SJSA1 (cell line): Measurements from ENCODE around the gene ADIPOR2. TPM values are rescaled to one million over a fixed set of nuclear protein-coding genes. Genes with fewer than 3 reads are reported as not detected.

Source experiments
- DNase-seq, 2 experiments: peaks; one replicate each; pipeline ENCODE4 v3.0.0-alpha.2; 2015 to 2020; ENCODE audit warnings: low spot score in 2 of 2, low read depth in 1 of 2
- H3K27ac ChIP-seq: fragments of 250-450 bp; sonication (Bioruptor Pico); 2 replicates; pipeline ENCODE4 v1.5.1; 2020; ENCODE audit warnings: mild to moderate bottlenecking, moderate library complexity
- H3K27me3 ChIP-seq: fragments of 250-450 bp; sonication (Bioruptor Pico); replicated peaks from 2 replicates; pipeline ENCODE4 v1.5.1; 2020; ENCODE audit warnings: mild to moderate bottlenecking, moderate library complexity
- H3K36me3 ChIP-seq: fragments of 250-450 bp; sonication (Bioruptor Pico); 2 replicates; pipeline ENCODE4 v1.5.1; 2020; ENCODE audit warnings: mild to moderate bottlenecking
- H3K4me1 ChIP-seq: fragments of 250-450 bp; sonication (Bioruptor Pico); replicated peaks from 2 replicates; pipeline ENCODE4 v1.6.1; 2021; ENCODE audit warnings: mild to moderate bottlenecking
- H3K4me3 ChIP-seq: fragments of 250-450 bp; sonication (Bioruptor Pico); 2 replicates; pipeline ENCODE4 v1.5.1; 2020; ENCODE audit warnings: mild to moderate bottlenecking
- H3K9me3 ChIP-seq: fragments of 250-450 bp; sonication (Bioruptor Pico); replicated peaks from 2 replicates; pipeline ENCODE4 v1.5.1; 2020; ENCODE audit warnings: mild to moderate bottlenecking
- total RNA-seq: library from RNA; depleted of rRNA; stranded (reverse); fragments of >200 nt; shearing (Covaris generic); gene quantifications from 2 replicates; pipeline ENCODE4 v1.2.3, GENCODE V29; 2014

ADIPOR2 gene
- total RNA-seq, 1 experiment from 2014 or later, result 38.7 TPM

GRCh38 chr12:1793426-1794210, 102.7 kb downstream of the ADIPOR2 start:
- H3K36me3 ChIP-seq, result no peaks in the 10 kb centered on the region
- H3K9me3 ChIP-seq, result no peaks in the 10 kb centered on the region
- no peaks in the 10 kb centered on the region for H3K27me3 ChIP-seq
- peaks cover 16% of the 10 kb centered on the region for H3K4me1 ChIP-seq
- no peak overlapping the region for H3K4me3 ChIP-seq
- no peak overlapping the region for H3K27ac ChIP-seq
- DNase-seq, result no peak

- H3K9me3 ChIP-seq, result no peaks in the 10 kb centered on the region
- H3K4me1 ChIP-seq, result peaks cover 16% of the 10 kb centered on the region
- no peaks in the 10 kb centered on the region for H3K36me3 ChIP-seq
- no peak for DNase-seq
- H3K4me3 ChIP-seq, result no peak overlapping the region
- no peaks in the 10 kb centered on the region for H3K27me3 ChIP-seq
- no peak overlapping the region for H3K27ac ChIP-seq
Measured at GRCh38 chr12:1794440-1795090, 103.7 kb downstream of the ADIPOR2 start.

- H3K4me3 ChIP-seq, result no peak overlapping the region
- no peaks in the 10 kb centered on the region for H3K27me3 ChIP-seq
- no peak for DNase-seq
- H3K4me1 ChIP-seq, result peaks cover 16% of the 10 kb centered on the region
- no peaks in the 10 kb centered on the region for H3K9me3 ChIP-seq
- no peak overlapping the region for H3K27ac ChIP-seq
- no peaks in the 10 kb centered on the region for H3K36me3 ChIP-seq
Measured at GRCh38 chr12:1795221-1795784, 104.4 kb downstream of the ADIPOR2 start.

- Histone ChIP-seq H3K27me3 (no peaks in the 10 kb centered on the region), H3K4me1 (peaks cover 16% of the 10 kb centered on the region), H3K4me3 (peak overlapping the region; percentile 30), H3K36me3 (no peaks in the 10 kb centered on the region), H3K27ac (no peak overlapping the region), H3K9me3 (no peaks in the 10 kb centered on the region)
- peak; percentile 83 to 91 for DNase-seq
Measured at GRCh38 chr12:1795785-1796514, 105.1 kb downstream of the ADIPOR2 start.

GRCh38 chr12:1796515-1797010, 105.7 kb downstream of the ADIPOR2 start:
- peaks cover 16% of the 10 kb centered on the region for H3K4me1 ChIP-seq
- H3K9me3 ChIP-seq, result no peaks in the 10 kb centered on the region
- peak overlapping the region; percentile 30 for H3K4me3 ChIP-seq
- H3K36me3 ChIP-seq, result no peaks in the 10 kb centered on the region
- no peak for DNase-seq
- H3K27ac ChIP-seq, result no peak overlapping the region
- H3K27me3 ChIP-seq, result no peaks in the 10 kb centered on the region

GRCh38 chr12:1797011-1797901, 106.4 kb downstream of the ADIPOR2 start:
- Histone ChIP-seq H3K4me1 (peaks cover 16% of the 10 kb centered on the region), H3K36me3 (no peaks in the 10 kb centered on the region), H3K27me3 (no peaks in the 10 kb centered on the region), H3K4me3 (no peak overlapping the region), H3K27ac (no peak overlapping the region), H3K9me3 (no peaks in the 10 kb centered on the region)
- DNase-seq, result no peak

- Histone ChIP-seq H3K4me3 (no peak overlapping the region), H3K27me3 (no peaks in the 10 kb centered on the region), H3K27ac (no peak overlapping the region), H3K36me3 (no peaks in the 10 kb centered on the region), H3K9me3 (no peaks in the 10 kb centered on the region), H3K4me1 (peaks cover 16% of the 10 kb centered on the region)
- no peak for DNase-seq
Measured at GRCh38 chr12:1797991-1798640, 107.2 kb downstream of the ADIPOR2 start.

- no peak overlapping the region for H3K27ac ChIP-seq
- H3K4me3 ChIP-seq, result no peak overlapping the region
- H3K9me3 ChIP-seq, result no peaks in the 10 kb centered on the region
- DNase-seq, result no peak
- H3K36me3 ChIP-seq, result no peaks in the 10 kb centered on the region
- no peaks in the 10 kb centered on the region for H3K27me3 ChIP-seq
- H3K4me1 ChIP-seq, result peaks cover 16% of the 10 kb centered on the region
Measured at GRCh38 chr12:1798641-1799020, 107.8 kb downstream of the ADIPOR2 start.

- Histone ChIP-seq H3K36me3 (no peaks in the 10 kb centered on the region), H3K27ac (no peak overlapping the region), H3K27me3 (no peaks in the 10 kb centered on the region), H3K4me3 (no peak overlapping the region), H3K9me3 (no peaks in the 10 kb centered on the region), H3K4me1 (peaks cover 16% of the 10 kb centered on the region)
- peak in 1 of 2 experiments; percentile 41 for DNase-seq
Measured at GRCh38 chr12:1799051-1799881, 108.4 kb downstream of the ADIPOR2 start.

- peak in 1 of 2 experiments; percentile 40 for DNase-seq
- no peaks in the 10 kb centered on the region for H3K9me3 ChIP-seq
- H3K27me3 ChIP-seq, result no peaks in the 10 kb centered on the region
- H3K36me3 ChIP-seq, result no peaks in the 10 kb centered on the region
- H3K27ac ChIP-seq, result no peak overlapping the region
- no peak overlapping the region for H3K4me3 ChIP-seq
- H3K4me1 ChIP-seq, result peaks cover 19% of the 10 kb centered on the region
Measured at GRCh38 chr12:1799882-1800400, 109.1 kb downstream of the ADIPOR2 start.

- Histone ChIP-seq H3K9me3 (no peaks in the 10 kb centered on the region), H3K36me3 (no peaks in the 10 kb centered on the region), H3K4me1 (peaks cover 17% of the 10 kb centered on the region), H3K27me3 (no peaks in the 10 kb centered on the region), H3K27ac (no peak overlapping the region), H3K4me3 (no peak overlapping the region)
- DNase-seq, result peak; percentile 42 to 69
Measured at GRCh38 chr12:1800401-1801302, 109.8 kb downstream of the ADIPOR2 start.
